RCC 7860 (cell line): Measurements from ENCODE around the gene CETN1.

Source experiments
- DNase-seq: peaks from one replicate; pipeline ENCODE4 v3.0.0-alpha.2; 2015; ENCODE audit warnings: low spot score
- FAIRE-seq: peaks from 2 replicates; lab custom pipeline; 2012; peaks lifted over from hg19 to GRCh38; lab: Jason Lieb, UNC

The CETN1 gene

DNA sequence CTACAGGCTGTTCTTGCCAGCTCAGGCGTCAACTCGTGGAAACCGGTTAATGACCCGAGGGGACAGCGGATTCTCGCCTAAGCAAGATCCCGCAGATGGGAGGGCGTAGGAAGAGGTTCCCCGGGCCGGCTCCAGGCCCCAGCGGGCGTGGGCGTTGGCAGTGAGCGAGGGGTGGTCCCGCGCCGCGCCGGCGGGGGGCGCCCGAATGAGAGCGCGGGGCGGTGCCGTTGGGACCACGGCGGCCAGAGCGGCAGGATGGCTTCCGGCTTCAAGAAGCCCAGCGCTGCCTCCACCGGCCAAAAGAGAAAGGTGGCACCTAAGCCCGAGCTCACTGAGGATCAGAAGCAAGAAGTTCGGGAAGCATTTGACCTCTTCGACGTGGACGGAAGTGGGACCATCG lies at the start of gene CETN1:
CETN1 (plus strand) TSS at position 227 of the 400 bp plus-strand sequence; CDS start at position 256, 29 bp downstream.
- no peak for FAIRE-seq

DNA sequence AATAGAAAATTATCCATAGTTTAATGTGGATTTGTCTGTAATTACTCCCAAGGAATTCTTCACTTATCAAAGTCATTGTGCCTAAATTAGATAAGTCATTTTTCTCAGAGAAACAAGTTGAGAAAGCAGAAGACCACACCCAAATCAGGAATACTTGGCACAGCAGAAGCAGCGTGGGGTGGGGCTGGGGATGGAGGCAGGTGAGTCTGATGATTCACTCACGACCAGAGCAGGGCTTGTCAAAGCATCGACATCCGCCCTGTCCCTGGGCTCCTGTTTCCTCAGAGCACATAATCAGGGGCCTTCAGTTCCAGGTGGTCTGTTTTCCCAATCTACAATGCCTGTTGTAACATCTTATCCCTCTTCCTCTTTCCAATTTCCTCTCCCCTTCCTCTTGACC lies 48.2 kb upstream of the CETN1 start:
- DNase-seq, result no peak
- no peak for FAIRE-seq

More for the DNA sequence above, at the start of gene CETN1:
- DNase-seq, result no peak

DNA sequence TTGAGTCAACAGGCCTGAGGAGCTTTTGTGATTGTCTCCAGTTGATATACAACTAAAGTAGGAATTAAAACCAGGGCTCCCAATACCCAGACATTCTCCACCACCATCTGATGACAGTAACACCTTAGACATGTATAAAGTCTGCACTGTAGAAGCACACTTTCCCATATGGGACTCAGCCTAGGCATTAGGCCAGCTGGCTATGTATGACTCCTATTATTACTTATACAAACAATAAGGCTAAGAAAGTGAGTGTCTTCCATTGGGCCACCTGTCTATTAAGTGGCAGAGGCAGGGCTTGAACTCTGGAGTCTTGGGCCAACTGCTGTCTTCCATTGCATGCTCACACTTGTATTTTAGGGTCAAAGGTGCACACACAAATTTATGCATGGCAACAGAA lies 47.5 kb upstream of the CETN1 start:
- DNase-seq (no peak), FAIRE-seq (no peak)

DNA sequence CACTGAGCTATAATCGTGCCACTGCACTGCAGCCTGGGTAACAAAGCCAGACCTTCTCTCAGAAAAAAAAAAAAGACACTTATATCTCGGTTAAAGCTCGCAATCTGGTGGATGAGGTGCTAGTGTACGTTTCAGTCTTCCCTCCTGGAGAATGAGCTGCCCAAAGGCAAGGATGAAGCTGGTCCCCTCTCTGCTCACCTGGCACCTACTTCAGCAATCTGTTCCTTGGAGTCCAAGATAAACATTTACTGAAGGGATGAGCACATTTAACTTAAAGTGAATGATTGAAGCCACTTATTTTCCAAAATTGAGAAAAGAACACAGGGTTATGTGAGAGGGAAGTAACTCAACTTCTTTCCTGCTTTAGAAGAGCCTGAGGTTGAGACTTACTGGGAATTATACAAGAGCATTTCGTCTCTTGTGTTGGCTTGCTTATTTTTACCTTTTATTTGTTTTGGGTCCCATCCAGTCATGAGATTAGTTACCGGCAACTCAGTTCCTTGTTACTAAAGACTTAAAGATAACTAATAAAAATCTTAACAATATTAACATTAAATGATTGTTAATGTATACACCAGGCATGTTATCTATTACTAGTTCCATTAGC lies 46.1 kb upstream of the CETN1 start:
- no peak for DNase-seq
- no peak for FAIRE-seq

DNA sequence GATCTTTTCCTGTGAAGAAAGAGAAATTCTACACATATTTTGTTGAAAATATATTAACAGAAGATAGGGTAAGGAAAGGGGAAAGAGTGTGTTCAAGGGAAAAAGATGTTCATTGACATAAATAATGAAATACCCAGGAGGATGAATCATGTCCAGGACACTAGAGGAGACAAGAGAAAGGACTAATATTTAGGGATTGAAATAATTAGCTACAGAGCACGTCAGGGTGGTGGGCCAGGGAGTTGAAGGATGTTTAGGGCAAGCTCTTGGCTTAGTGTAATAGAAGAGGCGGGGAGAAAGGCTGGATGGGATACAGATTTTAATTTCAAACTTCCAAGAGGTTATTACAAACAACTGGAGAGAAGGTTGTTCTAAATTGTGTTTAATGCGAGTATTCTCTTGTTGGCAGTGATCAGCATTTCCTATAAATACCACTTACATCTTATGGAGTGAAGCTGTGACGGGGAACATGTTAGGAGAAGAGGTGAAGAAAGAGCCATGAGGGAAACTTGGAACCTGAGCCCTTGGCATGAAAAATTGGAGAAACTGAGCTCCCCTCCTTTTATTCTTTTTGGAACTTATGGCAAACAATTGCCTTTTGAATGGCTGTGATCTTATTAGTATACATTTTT lies 36.6 kb upstream of the CETN1 start:
- DNase-seq (no peak), FAIRE-seq (no peak)

DNA sequence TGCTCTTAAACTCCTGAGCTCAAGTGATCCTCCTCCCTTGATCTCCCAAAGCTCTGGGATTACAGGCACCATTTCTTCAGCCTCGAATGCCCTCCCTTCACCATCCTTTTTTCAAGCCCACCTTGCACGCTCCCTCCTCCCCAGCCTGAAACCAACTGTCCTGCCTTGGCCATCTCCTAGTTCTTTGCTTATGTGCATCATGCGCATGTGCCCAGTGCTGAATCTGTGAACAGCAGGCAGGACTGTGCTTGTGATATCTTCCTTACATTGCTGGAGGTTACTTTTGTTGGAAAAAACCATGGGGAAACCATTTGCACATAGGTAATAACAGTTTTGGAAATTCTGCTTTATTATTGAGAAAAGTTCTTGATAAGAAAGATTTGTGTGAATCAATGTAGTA lies 30.2 kb upstream of the CETN1 start:
- DNase-seq (no peak), FAIRE-seq (no peak)

DNA sequence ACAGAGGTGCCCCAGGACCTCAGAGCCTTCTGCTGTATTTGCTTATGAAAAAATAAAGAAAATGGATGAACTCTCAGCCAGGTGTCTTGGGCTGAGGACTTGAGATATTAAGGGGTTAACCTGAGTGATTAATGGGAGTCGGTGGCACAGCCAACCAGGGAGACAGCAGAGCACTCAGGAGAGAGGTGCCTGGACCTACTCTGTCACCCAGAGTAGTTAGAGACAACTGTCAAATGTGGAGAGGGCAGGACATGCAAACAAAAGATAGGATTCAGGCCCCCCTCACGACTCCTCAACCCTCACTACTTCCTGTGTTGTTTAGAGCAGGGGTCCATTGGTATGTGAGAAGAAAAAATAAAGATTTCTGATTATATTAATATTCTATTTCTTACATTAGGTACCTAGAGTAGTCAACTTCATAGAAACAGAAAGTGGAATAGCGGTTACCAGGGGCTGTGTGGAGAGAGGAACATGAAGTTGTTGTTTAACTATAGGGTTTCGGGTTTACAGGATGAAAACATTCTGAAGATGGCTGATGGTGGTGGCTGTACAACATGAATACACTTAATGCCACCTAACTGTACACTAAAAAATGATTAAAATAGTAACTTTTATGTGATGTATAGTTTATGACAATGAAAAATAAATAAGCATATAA lies 28.6 kb upstream of the CETN1 start:
- FAIRE-seq, result no peak

DNA sequence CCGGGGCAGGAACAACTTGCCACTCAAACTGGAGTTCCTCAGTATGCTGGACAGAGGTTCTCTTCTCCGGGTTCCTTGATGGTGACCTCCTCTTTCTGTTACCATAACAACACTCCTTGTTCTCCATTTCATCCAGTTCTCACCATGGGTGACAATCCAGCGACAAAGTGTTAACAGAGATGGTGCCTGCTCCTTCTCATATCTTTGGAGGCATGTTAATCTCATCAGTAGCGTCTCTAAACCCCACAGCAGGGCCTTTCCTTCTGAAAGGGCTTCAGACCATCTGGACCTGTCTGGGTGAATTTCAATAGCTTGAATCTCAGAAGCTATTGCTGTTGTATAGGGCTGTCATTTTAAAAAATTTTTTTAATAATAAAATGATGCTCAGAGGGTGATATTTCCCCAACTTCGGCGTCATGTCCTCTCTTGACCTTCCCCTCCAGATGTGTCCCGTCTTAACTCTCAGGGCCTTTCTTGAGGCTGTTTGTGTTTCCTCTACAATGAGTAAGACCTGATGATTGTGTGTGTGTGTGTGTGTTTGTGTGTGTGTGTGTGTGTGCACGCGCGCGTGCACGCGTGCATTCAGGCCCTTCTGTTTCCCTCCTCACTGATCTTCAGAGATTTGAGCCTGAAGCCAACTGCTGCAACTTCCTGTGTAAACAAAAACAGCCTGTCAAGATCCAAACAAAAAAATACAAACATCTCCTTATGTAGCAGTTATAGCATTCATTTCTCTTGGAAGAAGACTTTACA lies 24.3 kb upstream of the CETN1 start:
- FAIRE-seq, result no peak
- no peak for DNase-seq

More for the DNA sequence above, 28.6 kb upstream of the CETN1 start:
- no peak for DNase-seq

DNA sequence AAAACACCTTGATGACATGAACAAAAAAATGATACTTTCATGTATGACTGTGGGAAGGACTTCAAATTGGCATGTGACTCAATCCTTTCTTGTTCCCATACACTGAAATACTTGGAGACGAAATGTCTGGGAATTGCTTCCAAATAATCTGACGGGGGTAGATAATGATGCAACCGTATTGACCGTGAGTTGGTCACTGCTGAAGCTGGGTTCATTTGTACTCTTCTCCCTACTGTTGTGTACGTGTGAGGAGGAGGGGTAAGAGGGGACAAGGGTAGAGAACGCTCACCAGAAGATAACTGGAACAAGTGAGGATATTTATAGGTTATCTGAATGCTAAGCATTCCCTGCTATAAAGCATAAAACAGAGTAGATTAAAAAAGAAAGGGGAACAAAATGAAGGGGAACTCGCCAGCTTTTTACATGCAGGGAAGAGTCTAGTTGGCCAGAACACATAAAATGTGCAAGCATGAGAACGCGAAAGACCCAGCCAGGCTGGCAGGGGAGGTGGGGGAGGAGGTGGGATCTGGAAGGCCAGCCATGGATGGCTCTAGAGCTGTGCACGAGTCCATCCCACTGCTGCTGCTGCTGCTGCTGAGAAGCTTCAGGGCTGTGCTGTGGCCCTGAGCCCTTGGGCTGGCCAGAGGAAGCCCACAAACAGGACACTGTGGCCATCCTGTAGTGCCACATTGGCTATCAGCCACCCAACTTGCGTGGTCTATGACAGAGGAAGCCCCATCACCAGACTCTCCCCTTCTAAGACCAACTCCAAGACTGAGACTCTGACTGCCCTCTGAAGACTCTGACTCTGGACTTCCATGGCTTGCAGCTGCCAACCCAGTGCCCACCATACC lies 15.2 kb upstream of the CETN1 start:
- FAIRE-seq (no peak), DNase-seq (no peak)

DNA sequence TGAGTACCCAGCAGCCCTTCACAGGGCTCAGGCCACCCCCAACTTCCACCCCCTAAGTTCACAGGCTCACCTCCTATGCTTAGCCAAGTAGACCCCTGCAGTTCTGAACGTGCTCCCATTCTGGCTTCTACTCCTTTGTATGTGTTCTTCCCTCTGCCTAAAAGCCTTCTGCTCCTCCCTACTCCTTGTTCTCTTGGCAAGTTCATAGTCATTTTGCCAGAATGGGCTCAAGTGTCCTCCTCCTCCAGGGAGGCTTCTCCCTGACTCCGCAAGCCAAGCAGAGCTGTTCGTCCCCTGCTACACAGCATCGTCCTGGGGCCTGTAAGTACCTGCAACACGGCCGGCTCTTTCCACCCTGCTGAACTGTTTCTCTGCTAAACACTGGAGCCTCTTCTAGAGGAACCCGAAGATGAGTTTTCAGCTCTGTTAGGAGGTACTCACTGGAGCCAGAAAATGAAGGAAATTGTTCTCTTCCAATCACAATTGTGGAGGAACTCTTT lies 14.6 kb upstream of the CETN1 start:
- DNase-seq (no peak), FAIRE-seq (no peak)

DNA sequence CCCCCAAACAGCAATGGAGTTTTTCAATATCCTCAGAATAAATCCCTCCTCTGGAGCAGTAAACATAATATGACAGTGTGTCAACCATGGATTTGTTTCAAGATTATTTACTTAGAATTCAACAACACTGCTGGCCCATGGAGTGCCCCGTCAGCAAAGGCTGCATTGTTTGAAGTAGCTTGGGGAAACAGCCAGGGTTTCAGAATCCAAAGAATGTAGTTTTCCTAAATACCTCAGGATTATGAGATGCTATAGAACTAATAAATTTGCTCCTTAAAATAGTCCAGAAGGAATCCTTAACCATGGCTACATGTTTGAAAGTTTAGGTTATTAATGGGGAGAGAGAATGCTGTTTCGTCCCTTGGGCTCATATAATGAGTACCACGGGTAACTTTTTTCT lies 13.1 kb upstream of the CETN1 start:
- FAIRE-seq (no peak), DNase-seq (no peak)

DNA sequence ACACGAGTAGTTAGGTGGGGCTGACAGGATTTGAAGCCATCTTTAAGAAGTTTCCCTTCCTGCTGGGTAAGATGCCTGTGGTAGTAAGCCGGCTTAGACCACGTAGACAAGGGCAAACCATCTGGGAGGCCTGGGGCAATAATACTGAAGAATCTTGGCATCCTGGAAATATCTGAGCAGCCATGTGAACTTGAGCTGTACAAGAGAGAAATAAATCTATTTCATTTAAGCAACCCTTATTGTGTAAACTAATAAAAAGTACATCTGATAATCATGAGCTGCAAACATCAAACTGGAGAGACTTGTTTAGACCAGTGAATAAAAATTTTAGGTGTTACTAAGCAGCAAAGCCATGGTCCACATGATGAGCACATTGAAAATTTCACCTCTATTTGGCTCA lies 11.4 kb upstream of the CETN1 start:
- FAIRE-seq (no peak), DNase-seq (no peak)

DNA sequence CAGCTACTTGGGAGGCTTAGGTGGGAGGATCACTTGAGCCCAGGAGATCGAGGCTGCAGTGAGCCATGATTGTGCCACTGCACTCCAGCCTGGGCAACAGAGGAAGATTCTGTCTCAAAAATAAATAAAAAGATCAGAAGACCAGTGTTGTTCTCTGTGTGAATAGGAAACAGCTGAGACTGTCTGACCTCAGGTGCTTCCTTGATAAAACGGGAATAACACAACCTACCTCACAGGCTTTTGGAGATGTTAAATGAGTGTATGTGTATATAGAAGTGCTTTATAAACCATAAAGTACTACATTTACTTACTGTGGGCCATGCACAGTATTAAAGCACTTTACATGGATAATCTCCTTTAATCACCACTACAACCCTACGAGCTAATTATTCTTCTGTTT lies 9.9 kb upstream of the CETN1 start:
- FAIRE-seq, result no peak

DNA sequence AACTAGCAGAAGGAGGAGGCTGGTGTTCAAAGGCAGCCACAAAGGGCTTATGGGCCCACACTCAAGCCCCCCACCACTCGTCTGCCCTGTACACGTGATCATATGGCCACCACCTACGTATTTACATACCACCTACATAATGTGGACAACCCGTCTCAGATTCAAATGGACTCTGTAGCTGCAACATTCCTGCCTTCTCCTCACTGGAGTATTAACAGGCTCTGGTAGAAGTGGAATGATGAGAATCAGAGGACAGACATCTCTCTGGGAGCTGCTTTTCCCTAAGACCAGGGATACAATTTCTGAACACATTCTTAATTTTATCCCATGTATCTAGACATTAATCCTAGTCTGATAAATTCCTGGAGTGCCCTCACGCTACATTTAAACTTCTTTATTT lies 9.5 kb upstream of the CETN1 start:
- FAIRE-seq, result no peak

More for the DNA sequence above, 9.9 kb upstream of the CETN1 start:
- DNase-seq, result no peak

DNA sequence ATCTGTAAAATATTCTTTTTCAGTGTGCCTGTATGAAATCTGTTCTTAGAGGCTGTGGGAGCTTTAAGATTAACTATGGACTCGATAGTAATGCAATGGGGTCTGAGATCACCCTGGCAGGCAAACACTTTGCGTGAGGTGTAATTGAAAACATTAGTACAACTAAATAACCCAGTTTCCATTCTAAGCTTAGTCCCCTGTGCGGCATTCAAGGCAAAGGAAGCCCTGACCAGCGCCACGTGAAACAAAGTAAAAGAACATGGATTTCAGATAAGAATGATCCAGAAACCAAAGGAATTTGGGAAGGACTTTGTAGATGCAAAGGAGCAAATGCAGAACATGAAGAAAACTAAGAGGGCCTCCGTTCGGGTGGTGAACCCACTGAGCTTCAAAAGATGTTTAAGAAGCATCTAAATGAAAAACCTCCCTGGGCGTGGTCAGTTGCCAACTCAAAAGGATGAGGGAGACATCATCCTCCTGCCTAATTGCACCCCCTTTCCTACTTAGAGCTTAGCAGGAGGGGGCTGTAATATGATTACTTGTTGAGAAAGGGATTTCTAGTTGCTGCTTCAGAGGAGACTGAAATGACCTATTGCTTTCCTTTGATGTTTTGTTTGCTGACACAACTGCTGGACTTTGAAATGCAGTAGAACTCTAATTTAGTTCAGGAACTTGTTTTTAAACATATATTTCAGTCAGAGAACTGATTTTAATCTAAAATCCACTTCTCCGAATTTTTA lies 7.9 kb upstream of the CETN1 start:
- DNase-seq (no peak), FAIRE-seq (no peak)

More for the DNA sequence above, 9.5 kb upstream of the CETN1 start:
- DNase-seq, result no peak

DNA sequence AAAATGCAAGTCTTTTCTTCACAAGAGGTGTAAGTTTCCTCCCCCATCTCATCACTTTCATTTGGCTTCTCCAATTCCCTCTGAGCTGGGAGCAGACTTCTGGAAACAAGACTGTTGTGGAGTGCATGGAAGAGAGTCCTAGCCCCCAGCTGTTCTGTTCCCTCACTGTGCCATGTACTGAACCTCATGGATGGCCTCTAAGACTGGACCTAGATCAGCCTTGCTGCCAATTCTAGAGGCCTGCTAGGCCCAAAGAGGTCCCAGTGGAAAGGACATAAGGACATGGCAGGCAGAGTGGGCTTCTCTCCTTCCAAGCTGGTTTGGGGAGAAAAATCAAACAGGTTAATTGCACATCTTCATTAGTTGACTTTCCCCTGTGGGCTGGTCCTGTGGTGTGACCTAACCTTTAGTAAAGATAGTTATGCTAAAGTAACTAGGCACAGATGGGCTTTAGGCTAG lies 7.3 kb upstream of the CETN1 start:
- no peak for DNase-seq
- FAIRE-seq, result no peak

DNA sequence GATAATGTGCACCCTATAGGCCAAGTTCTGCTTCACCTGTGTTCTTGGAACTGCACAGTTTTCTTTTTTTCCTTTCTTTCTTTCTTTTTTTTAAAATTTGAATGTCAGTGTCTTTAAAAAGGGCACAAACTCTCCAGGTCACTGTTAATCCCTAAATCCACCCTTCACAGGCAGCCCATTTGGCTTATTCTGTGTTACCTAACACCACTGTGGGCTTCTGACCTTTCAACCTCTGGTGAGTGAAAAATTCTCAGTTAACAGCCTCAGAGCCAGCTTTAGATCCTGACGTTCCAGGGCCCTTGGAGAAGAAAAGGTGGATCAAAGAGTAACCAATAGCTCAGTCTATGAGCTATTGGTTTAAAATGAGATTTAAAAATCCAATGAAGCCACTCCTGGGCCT lies 6.8 kb upstream of the CETN1 start:
- FAIRE-seq (no peak), DNase-seq (no peak)

DNA sequence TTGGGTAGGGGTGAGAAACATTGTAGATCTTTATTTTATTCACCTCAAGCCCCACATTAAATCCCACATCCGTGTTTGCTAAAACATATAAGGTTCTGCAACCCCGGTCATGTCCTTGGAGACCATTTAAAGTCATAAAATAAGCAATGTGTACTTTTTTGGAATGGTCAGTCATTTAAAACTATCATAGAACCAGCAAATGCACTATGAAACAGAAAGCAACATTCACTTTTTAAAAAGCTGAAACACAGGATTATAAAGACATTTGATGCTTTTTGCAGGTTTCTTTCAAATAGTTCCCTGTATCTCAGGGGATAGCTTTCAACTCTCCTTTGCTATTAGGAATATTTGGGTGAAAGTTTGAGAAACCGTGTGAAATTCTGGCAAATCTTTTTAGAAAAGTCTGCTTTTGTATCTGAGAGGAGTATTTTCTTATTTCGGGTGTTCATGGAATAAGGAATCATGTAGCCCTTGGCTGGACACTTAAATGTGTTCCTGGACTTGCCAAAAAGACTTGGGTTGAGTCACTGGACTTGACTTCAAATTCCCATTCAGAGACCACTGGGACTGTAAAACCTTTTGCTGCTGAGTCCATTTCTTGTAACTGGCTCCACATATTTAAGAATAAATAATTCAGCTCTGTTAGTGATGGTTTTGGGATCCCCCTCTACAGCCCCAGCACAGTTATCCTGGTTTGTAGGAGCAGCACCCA lies 5.9 kb upstream of the CETN1 start:
- no peak for FAIRE-seq

More for the DNA sequence above, 5.9 kb upstream of the CETN1 start:
- no peak for DNase-seq
